GM18498 (cell line): Measurements from ENCODE around the gene RGS19.

Experiments used
- ATAC-seq: cut with Tn5 transposase; IDR thresholded peaks from one replicate; pipeline ENCODE4 v1.9.1; 2021; ENCODE audit warnings: mild to moderate bottlenecking, moderate library complexity; ENCODE audit not compliant: unreplicated experiment

RGS19 gene

DNA sequence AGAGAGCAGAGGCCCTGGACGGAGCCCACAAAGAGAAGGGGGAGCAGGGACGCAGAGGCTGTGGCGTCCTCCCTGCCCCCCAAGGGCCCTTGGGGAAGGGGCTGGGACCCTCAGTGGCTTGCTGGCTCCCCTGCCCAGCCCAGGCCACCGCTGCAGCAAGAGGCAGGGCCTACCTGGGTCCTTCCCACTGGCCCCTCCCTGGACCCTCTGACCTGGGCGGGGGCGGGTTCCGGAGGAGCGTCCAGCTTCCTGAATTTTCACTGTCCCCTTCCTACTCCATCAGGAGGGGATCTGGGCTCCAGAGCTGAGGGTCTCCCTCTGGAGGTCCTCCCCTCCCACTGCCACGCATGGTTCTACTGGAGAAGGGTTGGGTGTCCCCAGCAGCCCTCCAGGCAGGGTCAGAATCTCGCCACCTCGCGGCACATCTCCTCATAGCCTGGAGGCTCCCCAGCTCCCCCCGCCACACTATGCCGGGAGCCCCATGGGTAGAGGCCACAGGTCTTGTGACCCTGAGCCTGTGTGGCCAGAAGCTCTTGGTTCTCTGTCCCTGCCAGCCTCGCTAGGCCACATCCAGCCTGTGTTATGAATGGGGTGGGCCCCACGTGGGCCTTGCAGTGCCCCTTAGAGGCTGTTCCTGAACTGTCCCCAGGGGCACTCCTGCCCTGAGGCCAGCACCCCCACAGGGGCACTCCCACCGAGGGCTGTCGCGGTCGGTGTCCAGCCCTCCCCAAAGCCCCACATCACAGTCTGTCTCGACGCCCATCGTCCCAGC is 28.9 kb downstream of the RGS19 start:
- no peak for ATAC-seq

DNA sequence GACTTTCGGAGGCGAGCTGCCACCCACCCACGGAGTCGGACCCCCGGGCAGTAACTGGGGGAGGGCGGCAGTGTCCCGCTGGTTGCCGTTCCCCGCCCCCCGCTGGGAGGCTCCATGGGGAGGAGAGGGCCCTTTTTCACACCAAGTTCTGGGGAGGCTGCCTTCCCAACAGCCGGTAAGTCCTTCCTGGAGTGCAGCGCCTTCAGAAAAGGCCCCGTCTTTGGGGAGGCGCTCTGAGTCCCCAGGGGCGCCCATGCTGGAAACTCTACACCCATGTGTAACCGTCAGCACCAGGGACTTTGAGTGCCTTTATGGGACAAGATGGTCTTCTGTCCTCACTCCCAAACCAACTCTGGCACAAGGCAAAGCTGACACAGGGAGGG is 29.4 kb downstream of the RGS19 start:
- ATAC-seq, result no peak

DNA sequence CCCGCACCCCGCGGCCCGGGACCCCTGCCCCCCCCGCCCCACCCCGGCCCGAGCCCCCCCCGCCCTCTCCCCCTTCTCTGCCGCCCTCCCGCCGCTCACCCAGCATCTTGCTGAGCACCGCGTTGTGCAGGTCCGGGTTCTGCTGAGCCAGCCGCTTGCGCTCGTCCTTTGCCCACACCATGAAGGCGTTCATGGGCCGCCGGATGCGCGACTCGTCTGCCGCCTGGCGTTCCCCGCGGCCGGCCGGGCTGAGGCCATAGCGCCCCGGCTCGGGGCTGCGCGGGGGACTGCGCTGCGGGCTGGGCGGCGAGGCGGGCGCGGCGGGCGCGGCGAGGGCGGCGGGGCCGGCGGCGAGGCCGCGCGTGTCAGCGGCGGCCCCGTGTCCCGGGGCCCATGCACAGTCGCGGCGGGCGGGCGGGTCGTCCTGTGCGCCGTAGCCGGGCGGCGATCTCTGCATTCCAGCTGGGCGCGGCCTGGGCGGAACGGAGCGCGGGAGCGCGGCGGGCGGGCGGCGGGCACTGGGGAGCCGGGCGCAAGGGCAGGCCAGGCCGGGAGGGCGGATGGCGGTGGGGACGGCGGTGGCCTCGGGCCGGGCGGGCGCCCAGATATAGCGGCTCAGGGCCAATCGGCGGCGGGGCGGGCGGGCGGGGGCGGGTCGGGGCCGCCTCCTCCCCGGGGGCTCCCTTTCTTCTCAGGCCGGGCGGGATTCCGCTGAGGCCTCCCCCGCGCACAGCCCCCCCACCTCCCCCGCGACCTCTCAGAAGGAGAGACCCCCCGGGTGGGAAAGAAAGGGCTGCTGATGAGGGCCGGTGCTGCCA is 30.0 kb downstream of the RGS19 start, which contains the start of gene SOX18:
SOX18 (minus strand) TSS at position 580 of the 818 bp plus-strand sequence; CDS start at position 457, 123 bp downstream.
- no peak for ATAC-seq

DNA sequence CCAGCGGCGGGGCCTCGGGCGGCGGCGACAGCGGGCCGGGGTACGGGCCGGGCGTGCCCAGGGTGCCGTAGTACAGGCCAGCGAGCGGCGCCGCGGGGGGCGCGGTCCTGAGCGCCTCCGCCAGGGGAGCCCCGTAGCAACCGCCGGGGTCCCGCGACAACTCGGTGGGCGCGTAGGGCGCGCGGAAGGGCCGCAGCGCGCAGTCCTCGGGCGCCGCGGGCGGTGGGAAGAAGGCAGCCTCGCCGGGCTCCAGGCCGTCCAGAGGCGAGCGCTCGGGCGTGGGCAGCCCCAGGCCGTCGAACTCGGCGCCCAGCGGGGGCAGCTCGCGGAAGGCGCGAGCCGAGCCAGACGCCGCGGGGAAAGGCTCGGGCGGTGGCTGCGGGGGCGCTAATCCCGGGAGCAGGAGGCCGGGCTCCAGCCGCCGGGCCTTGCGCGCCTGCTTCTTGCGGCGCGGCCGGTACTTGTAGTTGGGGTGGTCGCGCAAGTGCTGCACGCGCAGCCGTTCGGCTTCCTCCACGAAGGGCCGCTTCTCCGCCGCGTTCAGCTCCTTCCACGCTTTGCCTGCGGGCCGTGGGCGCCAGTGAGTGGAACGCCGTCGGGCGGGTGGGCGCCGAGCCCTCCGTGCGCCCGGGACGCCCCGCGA is 30.8 kb downstream of the RGS19 start:
- no peak for ATAC-seq

DNA sequence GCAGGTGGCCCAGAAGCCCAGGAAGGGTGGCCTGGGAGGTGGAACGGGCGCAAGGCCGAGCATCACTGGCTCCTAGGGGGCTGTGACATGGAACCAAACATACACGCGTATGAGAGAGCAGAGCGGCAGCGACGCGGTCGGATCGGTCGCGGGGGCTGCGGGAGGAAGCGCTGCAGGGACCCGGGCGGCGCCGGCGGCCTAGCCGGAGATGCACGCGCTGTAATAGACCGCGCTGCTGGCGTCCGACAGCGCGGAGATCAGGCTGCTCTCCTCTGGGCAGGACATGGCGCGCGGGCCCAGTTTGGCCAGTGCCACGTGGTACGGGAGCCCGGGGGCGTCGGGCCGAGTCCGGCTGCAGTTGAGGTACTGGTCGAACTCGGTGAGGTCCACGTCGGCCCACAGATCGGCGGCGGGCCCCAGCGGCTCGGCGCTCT is 31.3 kb downstream of the RGS19 start:
- no peak for ATAC-seq

DNA sequence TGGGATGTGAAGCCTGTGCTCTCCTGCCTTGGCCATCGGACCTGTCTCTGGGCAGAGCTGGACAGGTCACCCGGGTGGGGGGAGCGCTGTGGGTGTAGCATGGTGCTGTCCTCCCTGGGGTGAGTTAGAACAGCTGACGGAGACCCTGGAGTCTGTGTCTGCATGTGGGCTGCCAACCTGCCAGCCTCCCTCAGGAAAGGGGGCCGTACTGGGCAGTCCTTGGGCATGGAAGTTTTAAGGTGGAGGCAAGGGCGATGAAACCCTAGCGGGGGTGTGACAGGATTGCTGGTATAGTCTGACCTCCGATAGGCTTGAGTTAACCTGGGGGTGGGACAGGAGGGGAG is 32.3 kb downstream of the RGS19 start:
- ATAC-seq, result no peak

DNA sequence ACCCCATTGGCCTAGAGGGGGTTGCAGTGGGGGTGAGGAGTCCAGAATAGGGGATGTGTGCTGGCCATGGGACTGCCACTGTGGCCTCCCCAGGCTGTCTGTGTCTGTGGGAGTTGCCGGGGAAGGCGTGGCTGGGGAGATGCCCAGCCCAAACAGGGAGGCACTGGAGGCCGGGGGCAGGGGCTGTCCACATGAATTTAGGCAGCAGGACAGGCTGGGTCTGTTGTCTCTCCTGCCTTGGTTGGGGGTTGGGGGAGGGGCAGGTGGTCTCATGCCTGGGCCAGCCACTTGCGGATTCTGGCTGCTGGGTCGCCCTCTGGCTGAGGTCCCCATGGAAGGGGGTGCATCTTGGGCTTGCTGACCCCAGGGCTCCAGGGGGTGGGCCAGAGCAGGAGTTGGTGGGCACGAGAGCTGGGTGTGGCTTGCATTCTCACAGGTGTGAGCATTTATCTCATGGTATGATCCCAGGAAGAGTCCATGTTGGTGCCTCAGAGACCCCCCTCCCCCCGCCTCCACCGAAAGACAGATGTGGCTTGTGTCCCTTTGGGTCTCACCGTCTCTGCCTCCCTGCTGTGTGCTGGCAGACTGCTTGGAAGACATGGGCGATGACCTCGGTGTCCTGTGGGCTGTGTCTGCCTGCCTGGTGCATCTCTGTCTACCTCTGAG is 33.8 kb downstream of the RGS19 start:
- ATAC-seq, result no peak

DNA sequence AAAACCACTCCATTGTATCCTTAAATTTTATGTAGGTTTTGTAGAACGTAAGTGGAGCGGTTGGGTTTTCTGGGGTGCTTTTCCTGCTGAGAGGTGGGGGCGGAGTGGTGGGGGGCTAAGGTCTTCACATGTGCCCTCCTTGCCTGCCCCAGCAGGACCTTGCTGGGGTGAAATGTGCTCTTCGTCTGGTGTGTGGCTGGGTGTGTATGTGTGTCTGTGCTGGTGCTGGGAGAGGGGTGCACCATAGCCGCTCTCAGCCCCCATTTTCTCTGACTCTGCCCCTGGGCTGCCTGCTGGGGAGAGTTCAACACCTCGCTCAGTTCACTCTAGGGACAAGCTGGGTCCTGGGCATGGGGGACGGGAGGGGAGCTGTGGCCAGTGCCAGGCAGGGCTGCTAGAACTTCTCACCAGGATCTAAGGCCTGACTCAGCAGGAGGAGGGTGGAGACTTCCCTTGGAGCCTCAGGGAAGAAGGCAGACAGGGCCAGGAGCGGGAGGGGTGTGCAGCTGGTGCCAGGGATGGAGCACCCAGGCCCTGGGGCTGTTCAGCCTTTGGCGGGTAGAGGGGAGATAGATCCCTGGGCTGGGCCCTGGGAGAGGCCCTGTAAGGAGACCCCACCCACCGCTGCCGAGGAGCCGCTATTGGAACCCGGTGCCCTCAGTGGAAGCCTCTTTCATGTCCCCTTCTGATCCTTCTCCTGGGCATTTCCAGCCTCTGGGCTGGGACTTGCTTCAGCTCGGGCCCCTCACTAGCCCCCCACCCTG is 34.7 kb downstream of the RGS19 start:
- ATAC-seq, result no peak

DNA sequence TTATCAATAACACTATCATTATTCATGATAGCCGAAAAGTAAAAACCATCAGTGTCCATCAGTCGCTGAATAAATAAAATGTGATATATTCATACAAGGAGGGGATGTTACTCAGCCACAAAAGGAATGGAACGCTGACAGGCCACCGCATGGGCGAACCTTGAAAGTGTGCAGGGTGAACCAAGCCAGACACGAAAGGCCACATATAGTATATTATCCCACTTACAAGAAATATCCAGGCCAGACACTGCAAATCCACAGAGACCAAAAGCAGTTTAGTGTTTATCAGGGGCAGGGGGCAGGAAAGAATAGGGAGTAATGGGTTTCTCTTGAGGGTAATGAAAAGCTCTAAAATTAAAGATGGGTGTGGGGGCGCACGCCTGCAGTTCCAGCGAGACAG is 35.5 kb downstream of the RGS19 start:
- no peak for ATAC-seq

DNA sequence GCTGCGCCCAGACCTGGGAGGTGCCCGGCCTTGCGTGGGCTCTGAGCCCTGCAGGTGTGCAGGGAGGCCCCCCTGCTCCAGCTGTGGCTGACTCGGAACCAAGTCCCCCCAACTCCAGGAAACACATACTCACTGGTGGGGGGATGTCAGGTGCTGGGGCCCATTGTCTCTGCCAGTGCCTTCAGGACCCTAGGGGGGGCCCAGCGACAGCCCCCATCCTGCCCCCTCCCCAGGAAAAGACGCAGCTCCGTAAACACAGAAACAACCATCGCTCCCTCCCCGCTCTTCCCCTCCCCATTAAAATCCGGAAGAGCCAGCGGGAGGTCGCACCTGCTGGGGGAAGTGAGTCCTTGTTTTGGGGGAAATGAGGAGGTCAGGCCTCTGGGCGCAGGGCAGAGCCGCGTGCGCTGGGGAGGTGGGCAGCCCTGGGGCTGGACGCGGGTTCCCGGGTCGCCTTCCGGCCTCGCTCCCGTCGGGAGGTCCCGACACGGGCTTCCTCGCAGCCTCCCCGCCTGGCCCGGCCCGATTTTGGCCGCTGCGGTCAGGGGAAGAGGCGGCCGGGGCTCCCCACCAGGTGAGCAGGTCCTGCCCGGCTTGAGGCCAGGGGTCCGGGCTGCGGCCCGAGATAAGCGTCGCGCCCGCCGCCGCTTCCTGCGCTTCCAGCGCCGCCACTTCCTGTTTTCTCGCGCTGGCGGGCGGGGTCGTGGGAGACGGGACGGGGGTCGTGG is 37.1 kb downstream of the RGS19 start:
- no peak for ATAC-seq

DNA sequence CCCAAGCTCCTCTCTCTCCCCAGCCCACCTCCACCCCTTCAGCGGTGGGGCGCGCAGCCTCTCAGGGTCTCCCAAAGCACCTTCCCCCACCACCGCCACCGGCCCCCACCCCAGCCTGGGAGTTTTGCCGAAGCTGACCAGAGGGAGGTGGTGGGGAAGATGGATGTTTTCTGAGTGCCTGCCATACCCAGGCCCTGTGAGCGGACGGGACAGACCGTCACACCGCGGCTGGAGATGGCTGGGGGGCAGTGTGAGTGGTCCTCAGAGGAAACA is 37.6 kb downstream of the RGS19 start:
- ATAC-seq, result no peak

DNA sequence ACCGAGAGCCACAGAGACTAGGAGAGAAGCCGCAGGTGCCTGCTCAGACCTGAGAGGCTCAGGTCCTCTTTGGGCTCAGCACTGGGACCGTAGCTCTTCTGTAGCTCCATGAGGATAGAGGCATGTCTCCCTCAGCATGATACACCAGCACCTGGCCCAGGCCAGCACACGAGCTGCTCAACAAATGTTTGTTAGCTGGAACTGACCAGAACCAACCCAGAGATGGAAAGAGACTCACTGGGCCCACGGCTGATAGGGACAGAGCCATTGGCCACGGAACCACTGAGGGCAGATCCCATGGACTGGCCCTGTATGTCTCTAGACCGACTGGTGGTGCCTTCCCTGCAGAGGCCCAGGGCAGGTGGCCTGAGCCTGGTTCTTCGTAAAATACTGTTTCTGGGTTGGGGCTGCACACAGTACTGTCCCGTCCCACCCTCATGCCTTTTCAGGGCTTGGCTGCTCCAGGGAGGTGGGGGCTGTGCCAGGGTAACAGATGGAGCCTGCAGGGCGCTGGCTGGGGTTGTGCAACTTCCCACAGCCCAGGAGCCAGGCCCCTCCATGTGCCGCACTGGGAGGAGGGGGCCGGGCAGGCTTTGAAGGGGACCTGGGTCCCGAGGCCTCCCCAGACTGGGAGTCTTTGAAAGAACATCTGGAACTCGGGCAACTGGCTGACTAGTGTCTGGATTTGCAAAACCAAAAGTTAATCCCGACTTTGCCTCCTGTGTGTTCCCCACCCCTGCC is 38.1 kb downstream of the RGS19 start:
- ATAC-seq, result no peak

DNA sequence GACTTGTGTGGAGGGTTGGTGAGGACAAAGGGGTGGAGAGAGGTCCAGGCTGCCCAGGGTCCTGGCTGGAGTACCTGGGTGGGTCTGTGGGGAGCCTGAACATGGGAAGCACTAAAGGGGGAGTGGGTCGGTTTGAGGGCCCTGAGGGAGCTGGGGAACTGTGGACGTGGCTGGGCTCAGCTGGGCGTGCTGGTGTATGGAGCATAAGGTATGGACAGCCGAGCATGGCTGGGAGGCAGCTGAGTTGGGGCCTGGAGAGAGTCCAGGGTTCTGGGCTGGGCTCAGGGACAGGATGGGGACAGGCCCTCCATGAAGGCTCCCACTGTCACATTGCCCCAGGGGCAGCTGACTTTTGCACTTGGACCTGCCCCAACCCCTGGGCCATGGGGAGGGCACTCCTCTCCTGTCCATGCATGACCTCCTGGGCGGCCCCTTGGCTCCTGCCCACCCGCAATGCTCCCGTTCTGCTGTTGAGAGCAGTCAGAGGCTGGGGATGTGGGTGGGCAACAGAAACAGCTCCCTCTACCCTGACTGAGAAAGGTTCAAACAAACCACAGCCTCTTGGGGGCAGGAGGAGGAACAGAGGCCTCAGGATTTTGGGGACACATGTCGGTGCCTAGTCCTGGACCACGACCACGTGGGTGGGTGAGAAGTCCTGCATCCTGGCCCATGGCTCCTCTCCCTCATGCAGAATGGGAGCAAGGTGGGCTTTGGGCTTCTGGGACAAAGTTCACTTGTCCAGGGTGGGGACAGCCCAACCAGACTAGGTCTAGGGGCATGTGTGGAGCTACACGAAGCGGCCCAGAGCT is 38.9 kb downstream of the RGS19 start:
- no peak for ATAC-seq

DNA sequence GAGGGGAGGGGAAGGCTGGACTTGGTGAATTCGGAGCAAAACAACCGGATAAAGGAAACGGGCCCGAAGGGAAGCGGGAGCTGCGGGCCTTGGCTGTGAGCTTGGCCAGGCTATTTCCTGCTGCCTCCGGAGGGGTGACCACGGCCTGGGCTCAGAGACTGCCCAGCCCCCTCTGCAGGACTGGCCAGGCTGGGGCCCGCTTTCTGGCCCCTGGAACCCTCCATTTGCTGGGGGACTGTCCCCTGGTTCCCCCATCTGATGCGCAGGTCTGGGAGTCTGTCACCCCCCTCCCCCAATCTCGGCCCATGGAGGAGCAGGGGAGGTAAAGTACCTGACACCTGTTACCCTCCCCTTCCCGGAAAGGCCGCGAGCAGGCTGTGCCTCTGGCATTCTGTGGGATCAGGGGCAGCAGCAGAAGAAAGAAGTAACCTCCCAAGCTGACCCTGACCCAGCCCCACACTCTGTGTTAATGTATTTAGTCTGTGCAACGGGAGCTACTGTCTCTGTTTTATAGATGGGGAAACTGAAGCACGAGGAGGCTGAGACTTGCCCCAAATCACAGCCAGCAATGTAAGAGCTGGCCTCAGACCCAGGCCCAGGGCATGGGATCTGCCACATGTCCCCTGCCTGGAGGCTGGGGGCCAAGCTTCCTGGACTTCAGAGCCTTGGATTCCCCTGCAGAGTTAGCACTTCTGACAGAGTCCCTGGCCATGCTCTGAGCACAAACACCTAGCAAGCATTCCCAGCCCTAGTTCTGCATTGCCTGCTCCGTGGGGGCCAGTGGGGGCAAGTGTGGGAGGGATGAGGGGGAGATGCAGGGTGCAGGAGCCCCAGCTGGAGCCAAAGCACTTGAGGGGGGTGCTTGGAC is 39.8 kb downstream of the RGS19 start:
- ATAC-seq, result no peak

DNA sequence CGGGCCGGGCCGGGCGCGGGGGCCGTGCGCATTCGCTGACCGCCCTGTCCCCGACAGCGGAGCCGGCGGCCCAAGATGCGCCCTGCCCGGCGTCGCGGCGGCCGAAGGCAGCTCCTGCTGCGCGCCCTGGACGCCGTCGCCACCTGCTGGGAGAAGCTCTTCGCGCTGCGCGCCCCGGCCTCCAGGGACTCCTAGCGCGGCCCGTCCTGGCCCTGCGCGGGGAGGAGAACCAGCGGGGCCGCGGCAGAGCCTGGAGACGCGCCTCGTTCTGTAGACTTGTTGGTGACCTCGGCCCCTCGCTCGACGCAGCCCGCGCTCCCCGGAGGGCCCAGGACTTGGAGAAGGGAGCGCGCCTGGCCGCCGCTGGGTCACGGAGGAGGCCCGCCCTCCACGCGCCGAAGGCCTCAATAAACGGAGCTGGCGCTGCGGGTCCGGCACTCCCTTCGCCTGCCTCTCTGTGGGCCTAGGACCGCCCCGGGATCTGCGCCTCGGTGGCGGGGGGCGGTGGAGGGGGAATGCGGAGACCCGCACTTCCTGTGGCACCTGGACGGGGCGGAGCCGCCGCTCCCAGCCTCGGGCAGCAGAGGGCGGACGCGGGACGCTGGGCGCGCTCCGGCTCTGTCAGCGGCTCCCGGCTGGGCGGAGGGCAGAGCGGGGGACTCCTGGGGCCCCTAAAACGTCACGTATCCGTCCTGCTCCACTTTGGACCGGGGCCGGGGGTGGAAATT is 40.6 kb downstream of the RGS19 start:
- peak; percentile 52 for ATAC-seq

DNA sequence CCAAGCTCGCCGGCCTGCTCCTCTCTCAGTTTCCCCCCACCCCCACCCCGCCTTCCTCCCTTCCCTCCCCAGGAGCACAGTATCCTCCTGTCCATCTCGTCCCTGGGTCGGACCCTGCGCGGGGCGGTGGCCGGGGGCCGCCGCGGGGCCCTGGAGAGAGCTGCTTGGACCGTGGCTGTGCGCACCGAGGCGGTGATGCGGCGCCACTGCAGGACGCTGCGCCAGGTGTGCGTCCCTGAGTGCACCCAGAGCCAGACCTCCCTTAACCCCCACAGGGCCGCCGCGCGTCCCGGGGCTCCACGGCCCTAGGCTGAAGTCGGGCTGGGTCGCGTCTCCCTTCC is 41.1 kb downstream of the RGS19 start:
- ATAC-seq, result peak; percentile 34
